ENCODE results near the gene RAB11FIP3.
A peak's percentile ranks its signal among the peaks of the same experiment; 100 is the strongest.

The RAB11FIP3 gene

GRCh38 chr16:454397-454940, 29.0 kb downstream of the RAB11FIP3 start:
- no peak overlapping the region for H3K4me3 ChIP-seq (replicated peaks in 1 of 2; ENCODE audit: low read depth in 2 of 2, low read length in 2 of 2)
- DNase-seq (ENCODE audit: low read depth in 2 of 2), result no peak
- TF ChIP-seq CTCF (IDR thresholded peaks at IDR 0.05; ENCODE audit: low read depth, low read length), result no peak

GRCh38 chr16:455453-455852, 30.0 kb downstream of the RAB11FIP3 start:
- no peak for DNase-seq (ENCODE audit: low read depth in 2 of 2)
- TF ChIP-seq CTCF (IDR thresholded peaks at IDR 0.05; ENCODE audit: low read depth, low read length), result no peak
- no peak overlapping the region for H3K4me3 ChIP-seq (replicated peaks in 1 of 2; ENCODE audit: low read depth in 2 of 2, low read length in 2 of 2)

DNA sequence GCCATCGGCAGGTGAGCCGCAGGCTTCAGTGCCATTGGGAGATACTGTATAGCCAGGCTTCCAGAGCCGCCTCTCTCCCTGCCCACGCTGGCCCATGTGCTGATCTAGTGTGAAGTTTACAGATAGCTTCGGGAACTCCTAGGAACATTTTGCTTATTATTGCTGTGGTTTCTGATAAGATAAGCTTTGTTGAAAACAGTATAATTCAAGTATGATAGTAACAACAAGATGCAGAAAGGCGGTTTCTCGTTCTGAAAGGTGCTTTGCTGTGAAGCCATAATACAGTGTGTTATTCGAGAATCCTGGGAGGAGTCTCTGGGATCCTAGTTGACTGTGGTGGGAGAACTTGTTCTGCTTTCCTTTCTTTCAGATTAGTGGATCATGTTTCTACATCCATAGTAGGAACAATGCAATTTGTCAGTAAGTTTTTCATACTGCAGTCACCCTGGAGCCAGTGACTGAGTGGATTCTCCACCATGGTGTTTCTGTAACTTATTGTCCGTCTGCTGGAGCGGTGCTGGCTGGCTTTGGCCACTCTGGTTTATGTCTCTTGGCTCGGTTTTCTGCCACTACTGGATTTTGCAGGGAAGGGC, 31.5 kb downstream of the RAB11FIP3 start:
- H3K4me3 ChIP-seq (replicated peaks in 1 of 2; ENCODE audit: low read depth in 2 of 2, low read length in 2 of 2), result no peak overlapping the region
- peak; percentile 29 to 62 for DNase-seq (ENCODE audit: low read depth in 2 of 2)

DNA sequence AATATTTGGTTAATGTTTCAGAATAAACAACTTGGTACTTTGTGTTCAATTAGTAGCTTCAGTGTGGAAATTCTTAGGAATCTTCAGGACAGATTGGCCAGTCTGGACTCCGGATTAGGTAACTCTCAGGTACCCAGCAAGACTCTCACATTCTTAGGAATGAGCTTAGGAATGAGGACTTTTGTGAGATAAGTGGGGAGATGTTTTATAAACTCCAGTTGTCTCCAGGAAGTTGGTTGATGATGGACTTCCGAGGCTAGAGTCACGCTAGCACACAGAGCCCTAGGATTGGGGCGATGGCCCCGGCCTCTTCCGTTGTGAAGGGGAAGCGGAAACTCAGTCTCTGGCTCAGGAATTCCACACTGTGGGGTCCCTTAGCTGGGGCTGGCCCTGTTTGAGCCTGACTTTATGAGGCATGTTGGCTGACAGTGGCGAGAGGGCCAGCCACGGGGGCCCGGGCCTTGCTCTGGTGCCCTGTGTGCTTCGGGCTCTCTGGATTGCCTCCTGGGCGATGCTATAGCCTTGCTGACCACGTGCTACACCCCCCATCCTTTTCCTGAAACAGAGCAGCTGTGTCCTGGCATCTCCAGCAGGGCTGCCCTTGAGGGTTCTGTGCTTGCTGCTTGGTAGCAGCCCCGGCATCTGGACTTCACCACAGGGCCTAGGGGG, 32.4 kb downstream of the RAB11FIP3 start:
- no peak overlapping the region for H3K4me3 ChIP-seq (replicated peaks in 1 of 2; ENCODE audit: low read depth in 2 of 2, low read length in 2 of 2)
- TF ChIP-seq CTCF (IDR thresholded peaks at IDR 0.05; ENCODE audit: low read depth, low read length), result no peak
- DNase-seq (ENCODE audit: low read depth in 2 of 2), result peak; percentile 18 to 53

More for the DNA sequence above, 31.5 kb downstream of the RAB11FIP3 start:
- TF ChIP-seq CTCF (IDR thresholded peaks at IDR 0.05; ENCODE audit: low read depth, low read length), result no peak

- no peak for TF ChIP-seq CTCF (IDR thresholded peaks at IDR 0.05; ENCODE audit: low read depth, low read length)
- no peak overlapping the region for H3K4me3 ChIP-seq (replicated peaks in 1 of 2; ENCODE audit: low read depth in 2 of 2, low read length in 2 of 2)
- no peak for DNase-seq (ENCODE audit: low read depth in 2 of 2)
Observed at GRCh38 chr16:459761-460160, 34.3 kb downstream of the RAB11FIP3 start.

GRCh38 chr16:460787-461186, 35.3 kb downstream of the RAB11FIP3 start:
- no peak for DNase-seq (ENCODE audit: low read depth in 2 of 2)
- no peak for TF ChIP-seq CTCF (IDR thresholded peaks at IDR 0.05; ENCODE audit: low read depth, low read length)
- H3K4me3 ChIP-seq (replicated peaks in 1 of 2; ENCODE audit: low read depth in 2 of 2, low read length in 2 of 2), result no peak overlapping the region

Data from cardiac fibroblast (primary cell).